Omental fat pad (tissue), 4 donors: ENCODE measurements around the gene CBY2. TPM values are rescaled to one million over a fixed set of nuclear protein-coding genes. Genes with fewer than 3 reads are reported as not detected.
"Not testable (repeated sequence)": the region's sequence is repeated elsewhere in the genome, so short reads cannot be mapped to it uniquely, and the experiment has no call there.

Experiments used
- ATAC-seq: fragments of 150-250 bp; one replicate; pipeline ENCODE4 v1.9.1; 2016; ENCODE audit warnings: mild to moderate bottlenecking, moderate library complexity; ENCODE audit not compliant: low FRiP score
- DNase-seq: peaks from one replicate; pipeline ENCODE4 v3.0.0-alpha.2; 2019; ENCODE audit warnings: low spot score
- total RNA-seq, 4 donors: library from RNA; depleted of rRNA; stranded (reverse); fragments of >200 nt; gene quantifications; one replicate each; pipeline ENCODE4 v1.1.0, GENCODE V29; 2016
- TF ChIP-seq, protein P1 (sequence below), 3 donors: fragments of 450-650 bp; IDR thresholded peaks; one replicate each; pipeline ENCODE4 v1.5.1; 2016 to 2017; ENCODE audit warnings: antibody characterized with exemption in 3 of 3, mild to moderate bottlenecking in 3 of 3, moderate library complexity in 2 of 3

CBY2 gene, protein sequence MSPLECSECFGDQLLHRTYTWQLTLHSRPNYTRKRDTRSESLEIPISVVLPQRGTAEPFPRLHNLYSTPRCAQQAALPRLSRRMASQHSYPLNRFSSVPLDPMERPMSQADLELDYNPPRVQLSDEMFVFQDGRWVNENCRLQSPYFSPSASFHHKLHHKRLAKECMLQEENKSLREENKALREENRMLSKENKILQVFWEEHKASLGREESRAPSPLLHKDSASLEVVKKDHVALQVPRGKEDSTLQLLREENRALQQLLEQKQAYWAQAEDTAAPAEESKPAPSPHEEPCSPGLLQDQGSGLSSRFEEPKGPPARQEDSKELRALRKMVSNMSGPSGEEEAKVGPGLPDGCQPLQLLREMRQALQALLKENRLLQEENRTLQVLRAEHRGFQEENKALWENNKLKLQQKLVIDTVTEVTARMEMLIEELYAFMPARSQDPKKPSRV
- total RNA-seq, result not detected

DNA sequence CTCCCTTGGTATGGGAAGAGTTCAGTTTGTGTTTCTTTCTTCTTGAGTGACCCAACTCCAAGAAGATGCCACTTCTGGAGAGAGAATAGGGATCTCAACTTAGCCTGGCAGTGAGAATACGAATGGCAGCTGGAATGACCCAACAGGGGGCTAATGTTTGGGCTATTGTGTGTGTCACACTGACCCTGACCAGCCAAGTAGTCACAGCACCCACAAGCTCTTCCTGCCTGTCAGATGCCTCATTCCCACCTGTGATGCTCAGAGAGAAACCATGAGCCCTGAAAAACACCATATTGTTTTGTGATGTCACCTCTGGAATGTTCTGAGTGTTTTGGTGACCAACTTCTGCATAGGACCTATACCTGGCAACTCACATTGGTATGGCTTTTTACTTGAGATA, at the start of gene CBY2:
CBY2 (plus strand) TSS at position 233 of the 400 bp plus-strand sequence; CDS start at position 304, 71 bp downstream.
- no peak for ATAC-seq

DNA sequence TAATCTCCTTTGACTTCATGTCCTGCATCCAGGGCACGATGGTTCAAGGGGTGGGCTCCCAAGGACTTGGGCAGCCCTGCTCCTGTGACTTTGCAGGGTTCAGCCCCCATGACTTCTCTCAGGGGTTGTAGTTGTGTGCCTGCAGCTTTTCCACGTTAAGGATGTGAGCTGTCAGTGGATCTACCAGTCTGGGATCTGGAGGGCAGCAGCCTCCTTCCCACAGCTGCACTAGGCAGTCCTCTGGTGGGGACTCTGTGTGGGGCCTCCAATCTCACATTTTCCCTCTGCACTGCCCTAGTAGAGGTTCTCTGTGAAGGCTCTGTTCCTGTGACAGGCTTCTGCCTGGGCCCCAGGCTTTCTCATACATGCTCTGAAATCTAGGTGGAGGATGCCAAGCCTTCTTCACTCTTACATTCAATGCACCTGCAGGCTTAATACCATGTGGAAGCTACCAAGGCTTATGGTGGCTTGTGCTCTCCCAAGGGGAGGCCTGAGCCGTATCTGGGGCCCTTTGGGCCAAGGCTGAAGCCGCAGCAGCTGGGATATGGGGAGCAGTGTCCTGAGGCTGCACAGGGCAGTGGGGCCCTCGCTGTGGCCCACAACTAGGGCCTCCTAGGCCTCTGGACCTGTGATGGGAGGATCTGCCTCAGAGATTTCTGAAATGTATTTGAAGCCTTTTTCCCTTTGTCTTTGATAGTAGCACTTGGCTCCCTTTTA, 47.3 kb upstream of the CBY2 start:
- no peak for DNase-seq

More for the DNA sequence above, at the start of gene CBY2:
- DNase-seq, result no peak
- TF ChIP-seq, protein P1, sequence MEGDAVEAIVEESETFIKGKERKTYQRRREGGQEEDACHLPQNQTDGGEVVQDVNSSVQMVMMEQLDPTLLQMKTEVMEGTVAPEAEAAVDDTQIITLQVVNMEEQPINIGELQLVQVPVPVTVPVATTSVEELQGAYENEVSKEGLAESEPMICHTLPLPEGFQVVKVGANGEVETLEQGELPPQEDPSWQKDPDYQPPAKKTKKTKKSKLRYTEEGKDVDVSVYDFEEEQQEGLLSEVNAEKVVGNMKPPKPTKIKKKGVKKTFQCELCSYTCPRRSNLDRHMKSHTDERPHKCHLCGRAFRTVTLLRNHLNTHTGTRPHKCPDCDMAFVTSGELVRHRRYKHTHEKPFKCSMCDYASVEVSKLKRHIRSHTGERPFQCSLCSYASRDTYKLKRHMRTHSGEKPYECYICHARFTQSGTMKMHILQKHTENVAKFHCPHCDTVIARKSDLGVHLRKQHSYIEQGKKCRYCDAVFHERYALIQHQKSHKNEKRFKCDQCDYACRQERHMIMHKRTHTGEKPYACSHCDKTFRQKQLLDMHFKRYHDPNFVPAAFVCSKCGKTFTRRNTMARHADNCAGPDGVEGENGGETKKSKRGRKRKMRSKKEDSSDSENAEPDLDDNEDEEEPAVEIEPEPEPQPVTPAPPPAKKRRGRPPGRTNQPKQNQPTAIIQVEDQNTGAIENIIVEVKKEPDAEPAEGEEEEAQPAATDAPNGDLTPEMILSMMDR (IDR thresholded peaks at IDR 0.05), result no peak

DNA sequence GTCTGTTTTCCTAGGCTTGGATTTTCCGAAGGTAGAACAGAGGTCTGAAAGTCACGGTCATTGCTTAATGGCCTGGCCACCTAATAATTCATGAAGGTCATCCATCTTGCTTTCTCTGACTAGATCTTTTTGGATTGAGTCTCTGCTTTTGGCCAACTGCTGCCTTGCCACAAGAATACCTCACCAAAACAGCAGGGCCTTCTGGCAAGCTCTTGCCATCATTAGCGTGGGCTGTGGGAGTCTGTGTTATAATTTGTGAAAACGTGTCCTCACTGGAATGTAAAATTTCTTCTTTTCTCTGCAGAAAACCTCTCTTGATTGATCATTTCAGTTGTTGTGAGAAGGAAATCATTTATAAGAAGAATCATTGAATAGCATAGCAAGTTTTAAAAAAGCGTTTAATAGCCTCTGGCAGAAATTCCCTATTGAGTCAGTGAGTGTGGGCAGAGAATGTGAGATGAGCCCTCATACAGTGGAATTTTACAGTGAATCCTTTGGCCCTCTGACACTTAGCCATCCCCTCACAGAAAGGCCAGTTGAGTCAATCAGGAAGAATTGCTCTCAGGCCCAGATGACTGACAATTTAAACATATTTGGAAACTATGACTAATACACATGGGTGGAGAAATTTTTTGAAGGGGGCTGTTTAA, 43.4 kb upstream of the CBY2 start:
- ATAC-seq (peak; percentile 92), DNase-seq (no peak)
- TF ChIP-seq, protein P1 (IDR thresholded peaks at IDR 0.05), result no peak

More for the DNA sequence above, 47.3 kb upstream of the CBY2 start:
- ATAC-seq, result no peak
- TF ChIP-seq, protein P1 (IDR thresholded peaks at IDR 0.05), result no peak

DNA sequence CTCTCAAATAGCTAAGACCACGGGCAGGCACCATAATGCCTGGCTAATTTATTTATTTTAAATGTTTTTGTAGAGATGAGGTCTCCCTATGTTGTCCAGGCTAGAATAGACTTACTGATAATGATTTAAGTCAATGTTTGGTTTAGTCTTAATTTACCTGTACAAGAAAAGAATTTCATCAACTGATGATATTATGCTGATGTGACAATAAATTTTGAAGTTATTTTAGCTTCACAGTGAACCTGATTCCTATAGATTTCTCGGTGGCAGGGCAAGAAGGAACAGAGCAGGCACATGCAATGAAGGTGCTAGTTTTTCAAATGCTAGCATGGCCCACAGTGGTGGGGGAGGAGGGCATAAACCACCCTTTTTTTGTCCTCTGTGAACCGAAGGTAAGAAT, 42.6 kb upstream of the CBY2 start:
- ATAC-seq (no peak), DNase-seq (no peak)
- TF ChIP-seq, protein P1 (IDR thresholded peaks at IDR 0.05), result no peak

DNA sequence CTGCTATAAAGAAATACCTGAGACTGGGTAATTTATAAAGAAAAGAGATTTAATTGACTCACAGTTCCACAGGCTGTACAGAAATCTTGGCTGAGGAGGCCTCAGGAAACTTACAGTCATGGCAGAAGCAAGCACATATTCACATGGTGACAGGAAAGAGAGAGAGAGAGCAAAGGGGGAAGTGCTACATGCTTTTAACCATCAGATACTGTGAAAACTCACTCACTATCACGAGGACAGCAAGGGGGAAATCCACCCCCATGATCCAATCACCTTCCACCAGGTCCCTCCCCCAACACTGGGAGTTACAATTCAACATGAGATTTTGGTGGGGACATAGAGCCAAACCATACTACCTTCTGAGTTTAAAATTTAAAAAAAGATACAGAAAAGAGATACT, 41.7 kb upstream of the CBY2 start:
- DNase-seq, ATAC-seq: not testable (repeated sequence)

DNA sequence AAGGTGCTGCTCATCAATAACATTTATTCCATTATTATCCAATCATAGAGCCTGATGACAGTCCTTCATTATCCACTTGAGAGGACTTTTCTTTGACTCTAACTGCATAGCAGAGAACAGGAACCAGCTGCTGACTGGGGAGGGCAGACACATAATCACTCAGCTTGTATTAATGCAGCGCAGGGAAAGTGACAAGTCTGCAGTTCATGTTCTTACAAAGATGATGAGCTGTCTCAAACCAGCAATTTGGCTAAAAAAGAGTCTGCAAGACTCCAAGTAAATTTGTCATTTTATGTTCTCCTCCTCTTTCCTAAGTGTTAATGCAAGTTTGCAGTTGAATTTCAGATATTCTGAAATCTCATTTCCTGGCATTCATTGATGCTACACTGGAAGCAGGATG, 40.0 kb upstream of the CBY2 start:
- TF ChIP-seq, protein P1 (IDR thresholded peaks at IDR 0.05), result no peak
- DNase-seq (no peak), ATAC-seq (no peak)

DNA sequence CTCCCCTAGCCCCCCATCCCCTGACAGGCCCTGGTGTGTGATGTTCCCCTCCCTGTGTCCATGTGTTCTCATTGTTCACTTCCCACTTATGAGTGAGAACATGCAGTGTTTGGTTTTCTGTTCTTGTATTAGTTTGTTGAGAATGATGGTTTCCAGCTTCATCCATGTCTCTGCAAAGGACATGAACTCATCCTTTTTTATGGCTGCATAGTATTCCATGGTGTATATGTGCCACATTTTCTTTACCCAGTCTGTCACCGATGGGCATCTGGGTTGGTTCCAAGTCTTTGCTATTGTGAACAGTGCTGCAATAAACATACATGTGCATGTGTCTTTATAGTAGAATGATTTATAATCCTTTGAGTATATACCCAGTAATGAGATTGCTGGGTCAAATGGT, 39.2 kb upstream of the CBY2 start:
- not testable (repeated sequence) for DNase-seq, ATAC-seq

DNA sequence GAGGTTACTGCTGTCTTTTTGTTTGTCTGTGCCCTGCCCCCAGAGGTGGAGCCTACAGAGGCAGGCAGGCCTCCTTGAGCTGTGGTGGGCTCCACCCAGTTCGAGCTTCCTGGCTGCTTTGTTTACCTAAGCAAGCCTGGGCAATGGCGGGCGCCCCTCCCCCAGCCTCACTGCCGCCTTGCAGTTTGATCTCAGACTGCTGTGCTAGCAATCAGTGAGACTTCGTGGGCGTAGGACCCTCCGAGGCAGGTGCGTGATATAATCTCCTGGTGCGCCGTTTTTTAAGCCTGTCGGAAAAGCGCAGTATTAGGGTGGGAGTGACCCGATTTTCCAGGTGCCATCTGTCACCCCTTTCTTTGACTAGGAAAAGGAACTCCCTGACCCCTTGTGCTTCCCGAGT, 32.5 kb upstream of the CBY2 start:
- DNase-seq, ATAC-seq: not testable (repeated sequence)
